Measurements from ENCODE around the gene TRPV6. TPM values are rescaled to one million over a fixed set of nuclear protein-coding genes. Genes with fewer than 3 reads are reported as not detected.

TRPV6 gene
- total and polyA plus RNA-seq, 4 donors, result 0.33 to 0.69 (median 0.50) TPM; not detected in 1

- ATAC-seq (ENCODE audit: low FRiP score) (no peak), DNase-seq (no peak)
- WGBS, 2 donors, result 86 to 87% methylated on average over 14 of the region's 14 CpGs
- Histone ChIP-seq H3K27ac (ENCODE audit: low read depth in 1 of 2, low read length in 2 of 2) (no peak overlapping the region), H3K36me3 (ENCODE audit: control insufficient read depth in 1 of 2, insufficient read depth in 2 of 2, low read length in 1 of 2) (peaks cover 2 to 3% of the 10 kb centered on the region in 2 donors), H3K9me3 (ENCODE audit: control insufficient read depth, low read length) (no peaks in the 10 kb centered on the region), H3K4me1 (ENCODE audit: control insufficient read depth in 1 of 2, insufficient read depth in 2 of 2, low read length in 2 of 2) (no peaks in the 10 kb centered on the region), H3K27me3 (ENCODE audit: control insufficient read depth in 1 of 2, insufficient read depth in 2 of 2, low read length in 1 of 2) (no peaks in the 10 kb centered on the region), H3K4me3 (ENCODE audit: low read length in 2 of 2) (no peak overlapping the region)
- intact Hi-C loops (cut with DNase I), result no loop called here
Measured at GRCh38 chr7:142864980-142865747, 20.4 kb downstream of the TRPV6 start.

GRCh38 chr7:142863891-142864685 is 21.5 kb downstream of the TRPV6 start:
- no peaks in the 10 kb centered on the region for H3K27me3 ChIP-seq (ENCODE audit: control insufficient read depth in 1 of 2, insufficient read depth in 2 of 2, low read length in 1 of 2)
- H3K36me3 ChIP-seq (ENCODE audit: control insufficient read depth in 1 of 2, insufficient read depth in 2 of 2, low read length in 1 of 2), result peaks cover 2 to 3% of the 10 kb centered on the region in 2 donors
- 89% methylated on average over 37 of the region's 37 CpGs for WGBS, 2 donors
- no peaks in the 10 kb centered on the region for H3K9me3 ChIP-seq (ENCODE audit: control insufficient read depth, low read length)
- DNase-seq, result no peak
- no peak overlapping the region for H3K27ac ChIP-seq (ENCODE audit: low read depth in 1 of 2, low read length in 2 of 2)
- intact Hi-C loops (cut with DNase I), result no loop called here
- no peaks in the 10 kb centered on the region for H3K4me1 ChIP-seq (ENCODE audit: control insufficient read depth in 1 of 2, insufficient read depth in 2 of 2, low read length in 2 of 2)
- no peak overlapping the region for H3K4me3 ChIP-seq (ENCODE audit: low read length in 2 of 2)
- ATAC-seq (ENCODE audit: low FRiP score), result no peak

- no peaks in the 10 kb centered on the region for H3K9me3 ChIP-seq (ENCODE audit: control insufficient read depth, low read length)
- ATAC-seq (ENCODE audit: low FRiP score) (no peak), DNase-seq (no peak)
- H3K36me3 ChIP-seq (ENCODE audit: control insufficient read depth in 1 of 2, insufficient read depth in 2 of 2, low read length in 1 of 2), result peaks cover 0 to 3% of the 10 kb centered on the region in 2 donors
- WGBS, 2 donors, result 86 to 93% methylated on average over 7 of the region's 7 CpGs
- no peaks in the 10 kb centered on the region for H3K4me1 ChIP-seq (ENCODE audit: control insufficient read depth in 1 of 2, insufficient read depth in 2 of 2, low read length in 2 of 2)
- no peak overlapping the region for H3K4me3 ChIP-seq (ENCODE audit: low read length in 2 of 2)
- no peak overlapping the region for H3K27ac ChIP-seq (ENCODE audit: low read depth in 1 of 2, low read length in 2 of 2)
- intact Hi-C loops (cut with DNase I), result no loop called here
- no peaks in the 10 kb centered on the region for H3K27me3 ChIP-seq (ENCODE audit: control insufficient read depth in 1 of 2, insufficient read depth in 2 of 2, low read length in 1 of 2)
Measured at GRCh38 chr7:142862786-142863400, 22.7 kb downstream of the TRPV6 start.

GRCh38 chr7:142862351-142862750 is 23.2 kb downstream of the TRPV6 start:
- DNase-seq (no peak), ATAC-seq (ENCODE audit: low FRiP score) (no peak)
- Histone ChIP-seq H3K4me3 (ENCODE audit: low read length in 2 of 2) (no peak overlapping the region), H3K27me3 (ENCODE audit: control insufficient read depth in 1 of 2, insufficient read depth in 2 of 2, low read length in 1 of 2) (no peaks in the 10 kb centered on the region), H3K4me1 (ENCODE audit: control insufficient read depth in 1 of 2, insufficient read depth in 2 of 2, low read length in 2 of 2) (no peaks in the 10 kb centered on the region), H3K27ac (ENCODE audit: low read depth in 1 of 2, low read length in 2 of 2) (no peak overlapping the region), H3K36me3 (ENCODE audit: control insufficient read depth in 1 of 2, insufficient read depth in 2 of 2, low read length in 1 of 2) (peaks cover 0 to 3% of the 10 kb centered on the region in 2 donors), H3K9me3 (ENCODE audit: control insufficient read depth, low read length) (no peaks in the 10 kb centered on the region)
- intact Hi-C loops (cut with DNase I), result no loop called here
- 95 to 96% methylated on average over 4 of the region's 4 CpGs for WGBS, 2 donors

GRCh38 chr7:142860968-142861367 is 24.6 kb downstream of the TRPV6 start:
- Histone ChIP-seq H3K27ac (ENCODE audit: low read depth in 1 of 2, low read length in 2 of 2) (no peak overlapping the region), H3K4me3 (ENCODE audit: low read length in 2 of 2) (no peak overlapping the region), H3K36me3 (ENCODE audit: control insufficient read depth in 1 of 2, insufficient read depth in 2 of 2, low read length in 1 of 2) (peaks cover 0 to 3% of the 10 kb centered on the region in 2 donors), H3K27me3 (ENCODE audit: control insufficient read depth in 1 of 2, insufficient read depth in 2 of 2, low read length in 1 of 2) (no peaks in the 10 kb centered on the region), H3K9me3 (ENCODE audit: control insufficient read depth, low read length) (no peaks in the 10 kb centered on the region), H3K4me1 (ENCODE audit: control insufficient read depth in 1 of 2, insufficient read depth in 2 of 2, low read length in 2 of 2) (no peaks in the 10 kb centered on the region)
- intact Hi-C loops (cut with DNase I), result no loop called here
- no peak for ATAC-seq (ENCODE audit: low FRiP score)
- 83 to 91% methylated on average over 3 of the region's 3 CpGs for WGBS, 2 donors
- no peak for DNase-seq

- ATAC-seq (ENCODE audit: low FRiP score) (no peak), DNase-seq (no peak)
- H3K9me3 ChIP-seq (ENCODE audit: control insufficient read depth, low read length), result no peaks in the 10 kb centered on the region
- no peak overlapping the region for H3K27ac ChIP-seq (ENCODE audit: low read depth in 1 of 2, low read length in 2 of 2)
- 30 to 53% methylated on average over 5 of the region's 5 CpGs for WGBS, 2 donors
- peaks cover 0 to 3% of the 10 kb centered on the region in 2 donors for H3K36me3 ChIP-seq (ENCODE audit: control insufficient read depth in 1 of 2, insufficient read depth in 2 of 2, low read length in 1 of 2)
- H3K4me3 ChIP-seq (ENCODE audit: low read length in 2 of 2), result no peak overlapping the region
- H3K4me1 ChIP-seq (ENCODE audit: control insufficient read depth in 1 of 2, insufficient read depth in 2 of 2, low read length in 2 of 2), result no peaks in the 10 kb centered on the region
- intact Hi-C loops (cut with DNase I), result loop anchor here (10.0 kb wide), 1 partner anchor 355 kb away; no protein-coding TSS in a partner anchor
- no peaks in the 10 kb centered on the region for H3K27me3 ChIP-seq (ENCODE audit: control insufficient read depth in 1 of 2, insufficient read depth in 2 of 2, low read length in 1 of 2)
Measured at GRCh38 chr7:142859829-142860228, 25.7 kb downstream of the TRPV6 start.

GRCh38 chr7:142859411-142859810 is 26.1 kb downstream of the TRPV6 start:
- no peak for DNase-seq
- no peaks in the 10 kb centered on the region for H3K4me1 ChIP-seq (ENCODE audit: control insufficient read depth in 1 of 2, insufficient read depth in 2 of 2, low read length in 2 of 2)
- H3K36me3 ChIP-seq (ENCODE audit: control insufficient read depth in 1 of 2, insufficient read depth in 2 of 2, low read length in 1 of 2), result peaks cover 0 to 2% of the 10 kb centered on the region in 2 donors
- H3K27me3 ChIP-seq (ENCODE audit: control insufficient read depth in 1 of 2, insufficient read depth in 2 of 2, low read length in 1 of 2), result no peaks in the 10 kb centered on the region
- no peak overlapping the region for H3K27ac ChIP-seq (ENCODE audit: low read depth in 1 of 2, low read length in 2 of 2)
- H3K4me3 ChIP-seq (ENCODE audit: low read length in 2 of 2), result no peak overlapping the region
- no peak for ATAC-seq (ENCODE audit: low FRiP score)
- no peaks in the 10 kb centered on the region for H3K9me3 ChIP-seq (ENCODE audit: control insufficient read depth, low read length)
- intact Hi-C loops (cut with DNase I), result loop anchor here (10.0 kb wide), 1 partner anchor 355 kb away; no protein-coding TSS in a partner anchor

- intact Hi-C loops (cut with DNase I), result loop anchor here (10.0 kb wide), 1 partner anchor 357 kb away; no protein-coding TSS in a partner anchor
- H3K4me3 ChIP-seq (ENCODE audit: low read length in 2 of 2), result no peak overlapping the region
- no peaks in the 10 kb centered on the region for H3K27me3 ChIP-seq (ENCODE audit: control insufficient read depth in 1 of 2, insufficient read depth in 2 of 2, low read length in 1 of 2)
- WGBS, 2 donors, result 47 to 48% methylated on average over 5 of the region's 5 CpGs
- H3K27ac ChIP-seq (ENCODE audit: low read depth in 1 of 2, low read length in 2 of 2), result no peak overlapping the region
- H3K9me3 ChIP-seq (ENCODE audit: control insufficient read depth, low read length), result no peaks in the 10 kb centered on the region
- DNase-seq (no peak), ATAC-seq (ENCODE audit: low FRiP score) (no peak)
- no peaks in the 10 kb centered on the region for H3K36me3 ChIP-seq (ENCODE audit: control insufficient read depth in 1 of 2, insufficient read depth in 2 of 2, low read length in 1 of 2)
- no peaks in the 10 kb centered on the region for H3K4me1 ChIP-seq (ENCODE audit: control insufficient read depth in 1 of 2, insufficient read depth in 2 of 2, low read length in 2 of 2)
Measured at GRCh38 chr7:142857625-142858024, 27.9 kb downstream of the TRPV6 start.

All from aorta (tissue), 5 donors.